Fibroblast of skin of left quadriceps (primary cell): ENCODE data around the gene CCNG2.

Experiments used
- DNase-seq, 2 experiments: peaks; one replicate each; pipeline ENCODE4 v3.0.0-alpha.2; 2013; ENCODE audit warnings: low read depth in 2 of 2

The CCNG2 gene

GRCh38 chr4:77177199-77177598 lies 20.2 kb downstream of the CCNG2 start:
- peak; percentile 28 to 32 for DNase-seq

GRCh38 chr4:77178560-77178959 lies 21.6 kb downstream of the CCNG2 start:
- no peak for DNase-seq

GRCh38 chr4:77179519-77179918 lies 22.5 kb downstream of the CCNG2 start:
- DNase-seq = no peak

- DNase-seq = no peak
These were observed 24.7 kb downstream of the CCNG2 start for GRCh38 chr4:77181720-77182119.

GRCh38 chr4:77183777-77184420 lies 26.9 kb downstream of the CCNG2 start:
- no peak for DNase-seq

GRCh38 chr4:77184974-77185373 lies 28.0 kb downstream of the CCNG2 start:
- no peak for DNase-seq

- DNase-seq = no peak
These were observed 28.7 kb downstream of the CCNG2 start for GRCh38 chr4:77185686-77186085.

GRCh38 chr4:77187322-77187721 lies 30.3 kb downstream of the CCNG2 start:
- DNase-seq = no peak

- DNase-seq = no peak
These were observed 31.7 kb downstream of the CCNG2 start for GRCh38 chr4:77188498-77189220.

GRCh38 chr4:77189412-77189811 lies 32.4 kb downstream of the CCNG2 start:
- DNase-seq = no peak

GRCh38 chr4:77190053-77190452 lies 33.0 kb downstream of the CCNG2 start:
- DNase-seq = no peak

- no peak for DNase-seq
These were observed 36.0 kb downstream of the CCNG2 start for GRCh38 chr4:77193046-77193445.

GRCh38 chr4:77193511-77194102 lies 36.6 kb downstream of the CCNG2 start:
- DNase-seq = no peak

GRCh38 chr4:77194366-77194765 lies 37.4 kb downstream of the CCNG2 start:
- no peak for DNase-seq

- no peak for DNase-seq
These were observed 38.0 kb downstream of the CCNG2 start for GRCh38 chr4:77194989-77195388.

GRCh38 chr4:77196866-77197265 lies 39.9 kb downstream of the CCNG2 start:
- no peak for DNase-seq

GRCh38 chr4:77197361-77197760 lies 40.4 kb downstream of the CCNG2 start:
- no peak for DNase-seq

- DNase-seq = no peak
These were observed 40.8 kb downstream of the CCNG2 start for GRCh38 chr4:77197831-77198230.

- no peak for DNase-seq
These were observed 42.3 kb downstream of the CCNG2 start for GRCh38 chr4:77199276-77199675.

- DNase-seq = no peak
These were observed 42.7 kb downstream of the CCNG2 start for GRCh38 chr4:77199701-77200100.

- DNase-seq = peak in 1 of 2 experiments; percentile 10
These were observed 44.3 kb downstream of the CCNG2 start for GRCh38 chr4:77201343-77201742.

- DNase-seq = no peak
These were observed 44.9 kb downstream of the CCNG2 start for GRCh38 chr4:77201857-77202256.

- no peak for DNase-seq
These were observed 45.5 kb downstream of the CCNG2 start for GRCh38 chr4:77202491-77202890.
